Measurements from ENCODE around the gene TTC27.
"Not testable (repeated sequence)": the region's sequence is repeated elsewhere in the genome, so short reads cannot be mapped to it uniquely, and the experiment has no call there.

The TTC27 gene

DNA sequence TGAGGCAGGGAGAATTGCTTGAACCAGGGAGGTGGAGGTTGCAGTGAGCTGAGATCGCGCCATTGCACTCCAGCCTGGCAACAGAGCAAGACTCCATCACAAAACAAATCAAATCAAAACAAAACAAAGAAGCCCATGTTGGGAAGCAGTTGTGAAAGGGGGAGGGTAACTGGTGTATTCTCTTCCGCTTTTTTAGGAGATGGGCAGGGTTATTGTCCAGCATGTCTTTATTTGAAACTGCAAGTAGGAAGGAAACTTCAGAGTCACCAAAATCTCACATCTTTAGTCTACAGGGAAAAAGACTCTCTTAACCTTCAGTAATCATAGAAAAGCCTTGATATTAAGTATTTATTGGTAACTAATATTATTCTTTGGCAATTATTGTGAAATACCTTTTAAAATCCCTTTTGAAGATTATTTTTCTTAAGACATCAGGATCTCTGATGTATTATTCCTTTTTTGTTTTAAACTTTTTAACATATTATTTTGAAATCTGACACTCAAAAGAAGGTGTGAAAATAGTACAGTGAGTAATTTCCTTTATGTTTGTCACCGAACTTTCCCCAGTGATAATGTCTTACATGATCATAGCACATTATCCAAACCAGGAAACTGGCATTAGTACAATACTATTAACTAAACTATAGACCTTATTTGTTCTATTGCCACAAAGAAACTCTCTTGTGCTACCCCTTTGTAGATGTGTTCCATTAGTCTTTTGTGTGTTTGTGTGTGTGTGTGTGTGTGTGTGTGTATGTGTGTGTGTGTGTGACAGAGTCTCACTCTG, 234.6 kb downstream of the TTC27 start:
- DNase-seq = no peak

DNA sequence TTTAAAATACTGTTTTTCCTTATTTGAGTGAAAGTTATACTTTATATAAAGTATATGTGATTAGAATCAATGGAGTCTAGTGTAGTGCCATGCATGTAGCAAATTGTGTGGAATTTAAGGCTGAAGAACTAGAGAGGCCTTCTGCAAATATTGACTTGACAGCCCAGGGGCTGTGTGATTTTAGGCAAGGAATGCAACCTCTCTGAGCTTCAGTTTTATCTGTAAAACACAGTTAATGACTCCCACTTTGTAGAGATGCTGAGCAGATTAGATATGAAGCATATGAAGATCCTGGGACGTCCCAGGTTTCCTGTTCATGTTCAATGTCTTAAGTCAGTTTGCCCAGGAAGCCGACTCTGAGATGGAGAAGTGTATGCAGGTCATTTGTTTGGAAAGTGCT, 235.5 kb downstream of the TTC27 start:
- no peak for DNase-seq

DNA sequence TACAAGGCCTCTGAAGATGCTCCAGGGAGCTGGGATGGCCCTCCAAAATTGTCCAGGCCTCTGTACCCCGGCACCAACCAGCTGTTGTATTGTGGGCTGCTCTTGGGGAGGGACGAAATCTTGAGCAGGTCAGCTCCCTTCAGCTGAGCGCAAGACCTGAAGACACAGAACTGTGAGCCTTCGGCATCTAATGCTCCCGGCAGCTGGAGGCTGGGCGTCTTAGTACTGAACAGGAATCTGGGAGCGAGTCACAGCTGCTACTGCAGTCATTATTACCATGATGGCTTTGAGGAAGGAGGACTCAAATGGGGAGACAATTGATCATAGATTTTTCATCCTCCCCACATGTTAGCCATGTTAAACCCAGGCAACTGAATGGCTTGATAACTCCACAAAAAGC, 236.0 kb downstream of the TTC27 start:
- DNase-seq = peak; percentile 44

DNA sequence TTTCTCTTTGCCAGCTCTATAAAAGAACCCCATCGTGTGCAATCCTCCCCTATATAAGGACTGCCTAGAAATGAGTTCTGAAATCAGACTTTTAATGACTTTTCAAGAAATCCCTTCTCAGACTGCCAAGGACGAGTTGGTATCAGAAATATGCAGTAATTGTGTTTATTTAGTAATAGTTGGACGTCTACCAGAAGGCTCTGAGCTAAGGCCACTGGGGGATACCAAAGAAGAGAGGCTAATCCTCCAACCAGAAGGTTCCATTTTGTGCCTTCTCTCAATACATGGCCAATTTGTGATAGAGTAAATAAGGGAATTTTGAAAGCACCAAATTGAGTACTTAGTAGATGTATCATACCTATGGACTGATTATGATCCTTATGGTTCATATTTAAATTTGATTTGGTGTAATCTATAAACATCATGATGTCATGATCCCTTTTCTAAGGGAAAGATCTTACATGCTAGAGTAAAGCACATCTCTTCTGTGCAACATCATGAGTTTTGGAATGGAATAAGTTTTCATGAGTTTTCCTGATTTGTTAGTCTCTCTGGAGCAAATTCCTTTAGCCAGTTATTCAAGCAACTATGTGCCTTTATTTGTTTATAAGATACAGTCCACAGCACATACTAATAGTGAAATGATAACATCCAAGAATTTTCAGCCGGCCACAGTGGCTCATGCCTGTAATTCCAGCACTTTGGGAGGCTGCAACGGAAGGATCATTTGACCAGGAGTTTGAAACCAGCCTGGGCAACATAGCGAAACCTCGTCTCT, 236.7 kb downstream of the TTC27 start:
- peak; percentile 90 for DNase-seq

DNA sequence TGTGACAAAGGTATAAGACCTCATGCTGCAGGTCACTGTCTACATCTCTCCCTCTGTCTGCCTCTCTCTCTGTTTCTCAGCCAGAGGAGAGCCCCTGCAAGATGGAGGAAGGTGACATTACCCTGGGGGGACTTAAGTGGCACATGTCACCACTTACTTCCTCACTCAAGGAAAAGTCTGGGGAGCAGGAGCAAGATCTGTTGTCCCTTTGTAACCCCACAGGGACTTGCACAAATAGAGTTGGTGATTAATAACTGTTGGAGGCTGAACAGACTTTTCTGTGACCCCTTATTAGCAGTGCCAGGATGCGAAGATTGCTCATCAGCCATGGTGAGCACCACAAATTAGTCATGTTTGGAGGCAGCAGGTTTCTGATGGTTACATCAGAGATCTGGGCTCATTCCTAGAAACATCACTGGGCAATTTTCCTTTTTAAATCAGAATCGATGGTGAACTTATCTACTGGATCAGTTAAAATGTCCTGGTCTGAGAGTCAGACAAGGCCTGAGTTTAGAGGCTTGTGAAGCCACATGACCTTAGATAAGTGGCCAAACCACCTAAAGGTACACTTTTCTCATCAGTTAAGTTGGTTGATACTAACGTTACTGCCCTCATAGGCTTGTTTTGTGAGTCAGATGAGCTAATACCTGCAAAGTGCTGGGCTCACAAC, 237.7 kb downstream of the TTC27 start:
- DNase-seq = peak; percentile 98

DNA sequence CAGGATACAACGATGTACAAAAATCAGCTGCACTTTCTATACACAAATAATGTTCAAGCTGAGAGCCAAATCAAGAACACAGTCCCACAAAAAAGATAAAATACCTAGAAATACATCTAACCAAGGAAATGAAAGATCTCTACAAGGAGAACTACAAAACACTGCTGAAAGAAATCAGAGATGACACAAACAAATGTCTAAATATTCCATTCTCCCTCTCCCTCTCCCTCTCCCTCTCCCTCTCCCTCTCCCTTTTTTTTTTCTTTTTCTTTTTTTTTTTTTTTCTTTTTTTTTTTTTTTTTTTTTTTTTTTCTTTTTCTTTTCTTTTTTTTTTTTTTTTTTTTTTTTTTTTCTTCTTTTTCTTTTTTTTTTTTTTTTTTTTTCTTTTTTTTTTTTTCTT, 238.6 kb downstream of the TTC27 start:
- DNase-seq = not testable (repeated sequence)
